HepG2 (cell line): ENCODE data around the gene ZNF281. TPM values are rescaled to one million over a fixed set of nuclear protein-coding genes. Genes with fewer than 3 reads are reported as not detected.

Source experiments
- AKAP8 ChIP-seq: sonication (generic); formaldehyde crosslinking; IDR thresholded peaks from 2 replicates; pipeline ENCODE4 v1.5.1; 2020; ENCODE audit warnings: mild to moderate bottlenecking, missing genetic modification reagents
- ATF7 ChIP-seq, 2 experiments: fragments of 450-650 bp in 1 of 2; sonication (generic) in 1 of 2; formaldehyde crosslinking in 1 of 2; IDR thresholded peaks; 2 replicates each; pipeline versions ENCODE4 v1.4.0 to v1.6.1; 2016 to 2020; ENCODE audit warnings: antibody characterized with exemption in 1 of 2, mild to moderate bottlenecking in 1 of 2, missing genetic modification reagents in 1 of 2
- BHLHE40 ChIP-seq: IDR thresholded peaks from 2 replicates; pipeline ENCODE4 v1.6.1; 2011; ENCODE audit warnings: low read length, improper control_type of control experiment
- BORCS8-MEF2B ChIP-seq: sonication (generic); formaldehyde crosslinking; IDR thresholded peaks from 2 replicates; pipeline ENCODE4 v1.8.0; 2022; ENCODE audit warnings: mild to moderate bottlenecking, missing genetic modification reagents
- DPF2 ChIP-seq: sonication (generic); formaldehyde crosslinking; IDR thresholded peaks from 2 replicates; pipeline ENCODE4 v1.4.0; 2020; ENCODE audit warnings: mild to moderate bottlenecking, low read depth, missing genetic modification reagents, borderline replicate concordance
- JDP2 ChIP-seq: sonication (generic); formaldehyde crosslinking; IDR thresholded peaks from 2 replicates; pipeline ENCODE4 v1.8.1; 2022; ENCODE audit warnings: missing genetic modification reagents, borderline replicate concordance
- KLF12 ChIP-seq: sonication (generic); formaldehyde crosslinking; IDR thresholded peaks from 2 replicates; pipeline ENCODE4 v1.4.0; 2020; ENCODE audit warnings: missing genetic modification reagents, borderline replicate concordance
- KLF9 ChIP-seq: IDR thresholded peaks from 2 replicates; pipeline ENCODE4 v1.6.1; 2016; ENCODE audit warnings: low read depth
- MIER3 ChIP-seq: IDR thresholded peaks from 2 replicates; pipeline ENCODE4 v1.6.1; 2016; ENCODE audit warnings: missing compliant biosample characterization, borderline replicate concordance
- NAIF1 ChIP-seq: sonication (generic); formaldehyde crosslinking; IDR thresholded peaks from 2 replicates; pipeline ENCODE4 v1.5.0; 2020; ENCODE audit warnings: mild to moderate bottlenecking, missing genetic modification reagents, borderline replicate concordance
- ONECUT2 ChIP-seq: sonication (generic); formaldehyde crosslinking; IDR thresholded peaks from 2 replicates; pipeline ENCODE4 v1.4.0; 2020; ENCODE audit warnings: missing genetic modification reagents
- RFX3 ChIP-seq: IDR thresholded peaks from 2 replicates; pipeline ENCODE4 v1.6.1; 2016; ENCODE audit warnings: missing biosample characterization, missing genetic modification reagents
- SPEN ChIP-seq: sonication (generic); formaldehyde crosslinking; IDR thresholded peaks from 2 replicates; pipeline ENCODE4 v1.5.1; 2020; ENCODE audit warnings: low read depth, mild to moderate bottlenecking, missing genetic modification reagents
- TBX2 ChIP-seq: sonication (generic); formaldehyde crosslinking; IDR thresholded peaks from 2 replicates; pipeline ENCODE4 v1.5.0; 2020; ENCODE audit warnings: missing genetic modification reagents, mild to moderate bottlenecking, borderline replicate concordance
- TBX3 ChIP-seq: fragments of 450-650 bp; IDR thresholded peaks from 2 replicates; pipeline ENCODE4 v1.6.1; 2017; ENCODE audit warnings: antibody characterized with exemption, mild to moderate bottlenecking, inconsistent platforms, borderline replicate concordance
- THYN1 ChIP-seq: sonication (generic); formaldehyde crosslinking; IDR thresholded peaks from 2 replicates; pipeline ENCODE4 v1.8.1; 2023; ENCODE audit warnings: low read depth, mild to moderate bottlenecking, moderate library complexity, missing genetic modification reagents, borderline replicate concordance
- TP53 ChIP-seq: sonication (generic); formaldehyde crosslinking; conservative IDR thresholded peaks from 2 replicates; pipeline ENCODE4 v1.4.0; 2020; ENCODE audit warnings: missing genetic modification reagents
- ZBTB1 ChIP-seq: sonication (generic); formaldehyde crosslinking; IDR thresholded peaks from 2 replicates; pipeline ENCODE4 v1.4.0; 2020; ENCODE audit warnings: missing genetic modification reagents, borderline replicate concordance
- ZNF460 ChIP-seq: sonication (generic); formaldehyde crosslinking; IDR thresholded peaks from 2 replicates; pipeline ENCODE4 v1.5.1; 2020; ENCODE audit warnings: missing genetic modification reagents, mild to moderate bottlenecking, borderline replicate concordance
- ZNF563 ChIP-seq: sonication (generic); formaldehyde crosslinking; IDR thresholded peaks from 2 replicates; pipeline ENCODE4 v1.8.0; 2022; ENCODE audit warnings: mild to moderate bottlenecking, moderate library complexity, missing genetic modification reagents
- ZNF878 ChIP-seq: sonication (generic); formaldehyde crosslinking; IDR thresholded peaks from 2 replicates; pipeline ENCODE4 v1.8.1; 2023; ENCODE audit warnings: mild to moderate bottlenecking, missing genetic modification reagents, moderate library complexity
- polyA plus RNA-seq, 8 experiments: library from polyadenylated mRNA; depleted of rRNA in 3 of 8; stranded (reverse) in 7 of 8; unstranded in 1 of 8; fragments of >200 nt; fragmentation: Illumina TruSeq in 4 of 8; extraction: Trizol in 4 of 8; gene quantifications; 2 replicates each; pipeline versions ENCODE4 v1.2.1 to v1.2.3, GENCODE V29; 2011 to 2016; ENCODE audit warnings: low read depth in 4 of 8, missing spikeins in 1 of 8, mixed read lengths in 1 of 8; ENCODE audit not compliant: insufficient read depth in 1 of 8
- total RNA-seq, 5 experiments: library from RNA; depleted of rRNA; stranded (reverse); fragments of >200 nt; fragmentation: Illumina TruSeq; extraction: Trizol; gene quantifications; 2 replicates each; pipeline ENCODE4 v1.2.3, GENCODE V29; 2016; ENCODE audit warnings: low read depth in 1 of 5
- TF ChIP-seq, protein P1 (sequence below): sonication (generic); formaldehyde crosslinking; IDR thresholded peaks from 2 replicates; pipeline ENCODE4 v1.4.0; 2020; ENCODE audit warnings: missing genetic modification reagents
- TF ChIP-seq, protein P2 (sequence below), 2 experiments: IDR thresholded peaks; 2 replicates each; pipeline ENCODE4 v1.6.1; 2011 to 2012; ENCODE audit warnings: low read length in 2 of 2, borderline replicate concordance in 1 of 2, low read depth in 1 of 2, mild to moderate bottlenecking in 1 of 2, moderate library complexity in 1 of 2

The ZNF281 gene
- total and polyA plus RNA-seq, 2 of the 13 experiments (the other 11 are each of a cell fraction or from before 2014, with no cell fraction given) = 7.7 to 20.6 TPM

DNA sequence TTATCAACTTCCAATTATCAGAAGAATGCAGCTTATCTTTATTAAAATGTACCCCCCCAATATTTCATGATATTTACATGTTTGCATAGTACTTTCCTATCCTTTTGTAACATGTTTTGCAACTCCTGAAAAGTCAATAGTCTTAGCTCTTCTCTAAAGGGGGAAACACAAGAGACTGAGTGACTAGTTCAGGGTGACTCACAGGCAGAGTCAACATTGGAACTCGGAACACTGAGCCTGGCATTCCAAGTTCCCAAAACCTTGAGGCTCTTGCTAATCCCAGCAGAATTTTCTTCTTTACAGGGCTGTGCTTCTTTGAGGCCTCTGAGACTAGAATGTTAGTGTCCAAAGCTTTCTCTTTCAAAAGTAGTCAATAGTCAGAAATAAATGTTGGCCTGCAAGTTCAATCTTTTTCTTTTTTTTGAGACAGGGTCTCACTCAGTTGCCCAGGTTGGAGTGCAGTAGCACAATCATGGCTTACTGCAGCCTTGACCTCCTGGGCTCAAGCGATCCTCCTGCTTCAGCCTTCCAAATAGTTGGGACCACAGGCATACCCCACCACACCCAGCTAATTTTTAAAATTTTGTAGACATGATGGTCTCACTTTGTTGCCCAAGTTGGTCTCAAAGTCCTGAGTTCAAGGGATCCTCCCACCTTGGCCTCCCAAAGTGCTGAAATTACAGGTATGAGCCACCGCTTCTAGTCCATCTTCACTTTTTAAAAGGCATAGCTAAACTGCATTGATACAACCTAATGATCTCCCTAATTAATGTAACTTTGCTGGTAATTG is 37.5 kb downstream of the ZNF281 start (continued):
- TF ChIP-seq ZNF460 (CRISPR knock-in tag) = no peak
- TF ChIP-seq, protein P1, sequence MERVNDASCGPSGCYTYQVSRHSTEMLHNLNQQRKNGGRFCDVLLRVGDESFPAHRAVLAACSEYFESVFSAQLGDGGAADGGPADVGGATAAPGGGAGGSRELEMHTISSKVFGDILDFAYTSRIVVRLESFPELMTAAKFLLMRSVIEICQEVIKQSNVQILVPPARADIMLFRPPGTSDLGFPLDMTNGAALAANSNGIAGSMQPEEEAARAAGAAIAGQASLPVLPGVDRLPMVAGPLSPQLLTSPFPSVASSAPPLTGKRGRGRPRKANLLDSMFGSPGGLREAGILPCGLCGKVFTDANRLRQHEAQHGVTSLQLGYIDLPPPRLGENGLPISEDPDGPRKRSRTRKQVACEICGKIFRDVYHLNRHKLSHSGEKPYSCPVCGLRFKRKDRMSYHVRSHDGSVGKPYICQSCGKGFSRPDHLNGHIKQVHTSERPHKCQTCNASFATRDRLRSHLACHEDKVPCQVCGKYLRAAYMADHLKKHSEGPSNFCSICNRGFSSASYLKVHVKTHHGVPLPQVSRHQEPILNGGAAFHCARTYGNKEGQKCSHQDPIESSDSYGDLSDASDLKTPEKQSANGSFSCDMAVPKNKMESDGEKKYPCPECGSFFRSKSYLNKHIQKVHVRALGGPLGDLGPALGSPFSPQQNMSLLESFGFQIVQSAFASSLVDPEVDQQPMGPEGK (CRISPR knock-in tag) = peak; percentile 95
- TF ChIP-seq BORCS8-MEF2B (CRISPR knock-in tag) = no peak
- TF ChIP-seq, protein P2, sequence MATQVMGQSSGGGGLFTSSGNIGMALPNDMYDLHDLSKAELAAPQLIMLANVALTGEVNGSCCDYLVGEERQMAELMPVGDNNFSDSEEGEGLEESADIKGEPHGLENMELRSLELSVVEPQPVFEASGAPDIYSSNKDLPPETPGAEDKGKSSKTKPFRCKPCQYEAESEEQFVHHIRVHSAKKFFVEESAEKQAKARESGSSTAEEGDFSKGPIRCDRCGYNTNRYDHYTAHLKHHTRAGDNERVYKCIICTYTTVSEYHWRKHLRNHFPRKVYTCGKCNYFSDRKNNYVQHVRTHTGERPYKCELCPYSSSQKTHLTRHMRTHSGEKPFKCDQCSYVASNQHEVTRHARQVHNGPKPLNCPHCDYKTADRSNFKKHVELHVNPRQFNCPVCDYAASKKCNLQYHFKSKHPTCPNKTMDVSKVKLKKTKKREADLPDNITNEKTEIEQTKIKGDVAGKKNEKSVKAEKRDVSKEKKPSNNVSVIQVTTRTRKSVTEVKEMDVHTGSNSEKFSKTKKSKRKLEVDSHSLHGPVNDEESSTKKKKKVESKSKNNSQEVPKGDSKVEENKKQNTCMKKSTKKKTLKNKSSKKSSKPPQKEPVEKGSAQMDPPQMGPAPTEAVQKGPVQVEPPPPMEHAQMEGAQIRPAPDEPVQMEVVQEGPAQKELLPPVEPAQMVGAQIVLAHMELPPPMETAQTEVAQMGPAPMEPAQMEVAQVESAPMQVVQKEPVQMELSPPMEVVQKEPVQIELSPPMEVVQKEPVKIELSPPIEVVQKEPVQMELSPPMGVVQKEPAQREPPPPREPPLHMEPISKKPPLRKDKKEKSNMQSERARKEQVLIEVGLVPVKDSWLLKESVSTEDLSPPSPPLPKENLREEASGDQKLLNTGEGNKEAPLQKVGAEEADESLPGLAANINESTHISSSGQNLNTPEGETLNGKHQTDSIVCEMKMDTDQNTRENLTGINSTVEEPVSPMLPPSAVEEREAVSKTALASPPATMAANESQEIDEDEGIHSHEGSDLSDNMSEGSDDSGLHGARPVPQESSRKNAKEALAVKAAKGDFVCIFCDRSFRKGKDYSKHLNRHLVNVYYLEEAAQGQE (IDR thresholded peaks at IDR 0.05; ENCODE audit: borderline replicate concordance in 1 of 2, low read depth in 1 of 2, low read length in 2 of 2) = 0 out of 4 replicates have a peak, but pooled peaks of 1 of the 2 experiments have one; percentile 30
- peak; percentile 34; the same call in 1 of the 2 replicates for TF ChIP-seq ATF7 (IDR thresholded peaks at IDR 0.05)
- no peak; the same call in 1 of the 2 replicates for TF ChIP-seq ATF7 (CRISPR knock-in tag; IDR thresholded peaks at IDR 0.05)
- peak; percentile 83; the same call in 1 of the 2 replicates for TF ChIP-seq MIER3 (CRISPR knock-in tag)
- peak; percentile 99 for TF ChIP-seq DPF2 (CRISPR knock-in tag)
- TF ChIP-seq KLF9 = peak; percentile 91; the same call in 1 of the 2 replicates
- TF ChIP-seq ZBTB1 (CRISPR knock-in tag) = no peak
- TF ChIP-seq AKAP8 (CRISPR knock-in tag) = no peak
- no peak for TF ChIP-seq BHLHE40
- peak; percentile 88 for TF ChIP-seq TBX2 (CRISPR knock-in tag)
- TF ChIP-seq TP53 (CRISPR knock-in tag) = no peak
- peak; percentile 74; the same call in 1 of the 2 replicates for TF ChIP-seq TBX3
- TF ChIP-seq SPEN (CRISPR knock-in tag) = 0 out of 2 replicates have a peak, but pooled peaks have one; percentile 13
- peak; percentile 22; the same call in 1 of the 2 replicates for TF ChIP-seq THYN1 (CRISPR knock-in tag)
- no peak for TF ChIP-seq ZNF563 (CRISPR knock-in tag)
- TF ChIP-seq RFX3 (CRISPR knock-in tag) = 0 out of 2 replicates have a peak, but pooled peaks have one; percentile 14
- TF ChIP-seq ZNF878 (CRISPR knock-in tag) = peak; percentile 38; the same call in 1 of the 2 replicates
- TF ChIP-seq NAIF1 (CRISPR knock-in tag) = no peak; the same call in 1 of the 2 replicates
- TF ChIP-seq JDP2 (CRISPR knock-in tag) = peak; percentile 26; the same call in 1 of the 2 replicates
- TF ChIP-seq ONECUT2 (CRISPR knock-in tag) = peak; percentile 86
- TF ChIP-seq KLF12 (CRISPR knock-in tag) = peak; percentile 35; the same call in 1 of the 2 replicates
